Measurements from ENCODE around the gene ATP5F1D. TPM values are rescaled to one million over a fixed set of nuclear protein-coding genes. Genes with fewer than 3 reads are reported as not detected.

Gene ATP5F1D
- total and polyA plus RNA-seq, 2 of the 13 experiments (the other 11 are each of a cell fraction or from before 2014, with no cell fraction given): 39.4 to 78.7 TPM

- TF ChIP-seq GLMP (CRISPR knock-in tag; IDR thresholded peaks at IDR 0.05; ENCODE audit: borderline replicate concordance): no peak
- TF ChIP-seq RFXANK (CRISPR knock-in tag; IDR thresholded peaks at IDR 0.05): no peak
- TF ChIP-seq ZBTB25 (CRISPR knock-in tag; IDR thresholded peaks at IDR 0.05): no peak; the same call in 1 of the 2 replicates
- TF ChIP-seq ZNF598 (CRISPR knock-in tag; IDR thresholded peaks at IDR 0.05; ENCODE audit: borderline replicate concordance): no peak
- no peak for TF ChIP-seq ZNF878 (CRISPR knock-in tag; IDR thresholded peaks at IDR 0.05)
- no peak for TF ChIP-seq ZNF775 (CRISPR knock-in tag; IDR thresholded peaks at IDR 0.05; ENCODE audit: borderline replicate concordance)
- no peak for TF ChIP-seq ZNF180 (CRISPR knock-in tag; IDR thresholded peaks at IDR 0.05; ENCODE audit: borderline replicate concordance, low read depth)
- no peak for TF ChIP-seq KLF9 (CRISPR knock-in tag; IDR thresholded peaks at IDR 0.05; ENCODE audit: low read depth)
- TF ChIP-seq ZNF570 (CRISPR knock-in tag; IDR thresholded peaks at IDR 0.05; ENCODE audit: borderline replicate concordance): no peak
- TF ChIP-seq ZHX1 (CRISPR knock-in tag; IDR thresholded peaks at IDR 0.05; ENCODE audit: low read depth): no peak; the same call in 1 of the 2 replicates
- TF ChIP-seq RARG (CRISPR knock-in tag; IDR thresholded peaks at IDR 0.05; ENCODE audit: low read depth): no peak
- no peak for TF ChIP-seq ZBTB37 (CRISPR knock-in tag; IDR thresholded peaks at IDR 0.05)
- TF ChIP-seq BHLHE40 (IDR thresholded peaks at IDR 0.05; ENCODE audit: low read length): peak; percentile 94
- no peak; the same call in 1 of the 2 replicates for TF ChIP-seq ZBTB4 (CRISPR knock-in tag; IDR thresholded peaks at IDR 0.05; ENCODE audit: borderline replicate concordance)
- peak; percentile 49; the same call in 1 of the 2 replicates for TF ChIP-seq TFDP2 (CRISPR knock-in tag; IDR thresholded peaks at IDR 0.05)
- TF ChIP-seq ETV6 (CRISPR knock-in tag; conservative IDR thresholded peaks at IDR 0.05): no peak
These were observed 33.9 kb downstream of the ATP5F1D start, which contains the start of gene FAM174C (continued) for GRCh38 chr19:1275260-1275975.

All from HepG2 (cell line).